ENCODE measurements around the gene BCKDHB. TPM values are rescaled to one million over a fixed set of nuclear protein-coding genes. Genes with fewer than 3 reads are reported as not detected.

BCKDHB gene
- total and polyA plus RNA-seq, 2 donors (not counting 3 experiments of a cell fraction or from before 2014, with no cell fraction given) = 5.6 to 12.2 TPM

- FAIRE-seq (no peak), DNase-seq (ENCODE audit: low read depth, low spot score) (no peak)
- Histone ChIP-seq H3K36me3 (ENCODE audit: control insufficient read depth in 2 of 2, extremely low read depth in 1 of 2, insufficient read depth in 2 of 2, low read length in 2 of 2) (no peaks in the 10 kb centered on the region), H4K20me1 (replicated peaks; ENCODE audit: control insufficient read depth, extremely low read depth, insufficient read depth, low read length) (no peaks in the 10 kb centered on the region), H3K9me1 (replicated peaks; ENCODE audit: control insufficient read depth, extremely low read depth, insufficient read depth, low read length) (no peaks in the 10 kb centered on the region), H3K79me2 (ENCODE audit: control insufficient read depth, insufficient read depth, low read length) (no peaks in the 10 kb centered on the region), H3K9ac (replicated peaks; ENCODE audit: extremely low read depth, insufficient read depth, low read length) (no peak overlapping the region), H3K4me2 (ENCODE audit: insufficient read depth, low read length) (no peak overlapping the region), H3K4me1 (ENCODE audit: control insufficient read depth, extremely low read depth, insufficient read depth, low read length) (peaks cover 11% of the 10 kb centered on the region), H3K27ac (ENCODE audit: insufficient read depth, low read depth, low read length) (no peak overlapping the region), H3K27me3 (ENCODE audit: control insufficient read depth in 2 of 2, insufficient read depth in 2 of 2, low read length in 2 of 2) (no peaks in the 10 kb centered on the region), H3K4me3 (replicated peaks in 1 of 3; ENCODE audit: insufficient read depth in 1 of 3, low read depth in 1 of 3, low read length in 3 of 3) (no peak overlapping the region), H2AFZ (ENCODE audit: low read depth, low read length) (no peak overlapping the region), H3K9me3 (replicated peaks; ENCODE audit: control insufficient read depth, insufficient read depth, low read length) (no peaks in the 10 kb centered on the region)
- dilution Hi-C loops (cut with MboI; ENCODE audit: extremely low pct_ligation_motif_present, low sequenced_read_pairs) = no loop called here
- intact Hi-C loops (cut with micrococcal nuclease) = no loop called here
- BruUV-seq (replicated peaks) = no TSS peak
- no peak for TF ChIP-seq EZH2 (IDR thresholded peaks at IDR 0.05; ENCODE audit: borderline replicate concordance, low read depth, low read length, severe bottlenecking)
- no peak for TF ChIP-seq POLR2A (IDR thresholded peaks at IDR 0.05; ENCODE audit: low read depth, low read length)
- no peak for TF ChIP-seq MYC (IDR thresholded peaks at IDR 0.05; ENCODE audit: low read depth, low read length)
- no peak for TF ChIP-seq CTCF (IDR thresholded peaks at IDR 0.05; ENCODE audit: extremely low read depth in 1 of 2, insufficient read depth in 1 of 2, low read depth in 1 of 2, low read length in 2 of 2)
- no peak for TF ChIP-seq POLR2AphosphoS5 (IDR thresholded peaks at IDR 0.05; ENCODE audit: insufficient read depth, low read depth, low read length)
- TF ChIP-seq GATA2 (IDR thresholded peaks at IDR 0.05; ENCODE audit: insufficient read depth, insufficient read length, low read depth, low read length) = no peak
- no peak for TF ChIP-seq JUN (IDR thresholded peaks at IDR 0.05; ENCODE audit: borderline replicate concordance, insufficient read depth, insufficient read length, low read depth)
- TF ChIP-seq MAX (IDR thresholded peaks at IDR 0.05; ENCODE audit: insufficient read depth, insufficient read length) = no peak
- CTCF ChIA-PET = interaction anchor here (0.9 kb wide), 1 partner anchor 480 kb away, joined by 3 read pairs; no protein-coding TSS in a partner anchor
- POLR2A ChIA-PET = no interaction called here
These were observed 39.5 kb downstream of the BCKDHB start for GRCh38 chr6:80145921-80146320.

Data from endothelial cell of umbilical vein (primary cell).